ENCODE results near the gene MTSS2. TPM values are rescaled to one million over a fixed set of nuclear protein-coding genes. Genes with fewer than 3 reads are reported as not detected.

MTSS2 gene
- total and polyA plus RNA-seq, 2 of the 8 experiments (the other 6 are each of a cell fraction or from before 2014, with no cell fraction given): 23.3 to 36.7 TPM

GRCh38 chr16:70721202-70721963 lies 35.5 kb upstream of the MTSS2 start:
- H2BK20ac ChIP-seq (ENCODE audit: low read length): no peak overlapping the region
- H3K27me3 ChIP-seq (replicated peaks in 1 of 4; ENCODE audit: control insufficient read depth in 3 of 4, extremely low read depth in 1 of 4, insufficient read depth in 3 of 4, low read length in 3 of 4): no peaks in the 10 kb centered on the region
- no peak overlapping the region for H2BK5ac ChIP-seq (ENCODE audit: low read depth, low read length)
- peaks cover 0 to 10% (median 1%) of the 10 kb centered on the region in 4 experiments; a peak in 1 of 8 replicates for H3K36me3 ChIP-seq (ENCODE audit: control insufficient read depth in 2 of 4, insufficient read depth in 4 of 4, low read length in 3 of 4)
- no peak overlapping the region for H3K4ac ChIP-seq (replicated peaks; ENCODE audit: insufficient read length, low read depth, low read length)
- FAIRE-seq: no peak
- WGBS, 2 experiments (ENCODE audit: extremely low coverage in 1 of 2, insufficient coverage in 1 of 2, insufficient read length in 1 of 2, insufficient replicate concordance in 2 of 2, low coverage in 1 of 2, low lambda C conversion rate in 2 of 2, missing lambda C conversion rate in 1 of 2): 78 to 100% methylated on average over 2 to 18 of the region's 18 CpGs
- H2BK12ac ChIP-seq (ENCODE audit: low read depth, low read length): no peak overlapping the region
- no peak overlapping the region for H3K27ac ChIP-seq (ENCODE audit: low read depth, low read length)
- CTCF ChIA-PET (ENCODE audit: partially characterized antibody): interaction anchor here (0.6 to 4.0 kb wide), 6 partner anchors 14 to 991 kb away, joined by 3 to 14 read pairs (median 5); no protein-coding TSS in a partner anchor
- H4K20me1 ChIP-seq (replicated peaks in 1 of 2; ENCODE audit: control insufficient read depth in 1 of 2, insufficient read depth in 2 of 2, low read length in 2 of 2): no peaks in the 10 kb centered on the region
- no peak for DNase-seq (ENCODE audit: low read depth in 1 of 2, low spot score in 2 of 2)
- H3K4me3 ChIP-seq (ENCODE audit: extremely low read depth in 1 of 4, insufficient read depth in 2 of 4, low read depth in 3 of 4, low read length in 4 of 4): no peak overlapping the region
- no peak overlapping the region for H2AK5ac ChIP-seq (ENCODE audit: low read depth, low read length)
- peaks cover 0 to 10% of the 10 kb centered on the region in 2 experiments; a peak in 2 of 4 replicates for H3K9me3 ChIP-seq (ENCODE audit: insufficient read depth in 2 of 2, low read depth in 1 of 2, low read length in 1 of 2)
- peaks cover 2% of the 10 kb centered on the region; the same call in 1 of the 2 replicates for H3K23me2 ChIP-seq (ENCODE audit: low read depth, low read length)
- H3K18ac ChIP-seq (ENCODE audit: extremely low read depth, low read length): no peak overlapping the region
- H3K4me2 ChIP-seq (ENCODE audit: insufficient read depth in 1 of 2, low read depth in 2 of 2, low read length in 2 of 2): no peak overlapping the region
- peaks cover 0 to 6% (median 2%) of the 10 kb centered on the region in 4 experiments; a peak in 1 of 7 replicates for H3K4me1 ChIP-seq (replicated peaks in 1 of 4; ENCODE audit: control insufficient read depth in 3 of 4, insufficient read depth in 4 of 4, low read length in 3 of 4)
- H3K56ac ChIP-seq (replicated peaks; ENCODE audit: insufficient read length, low read depth, low read length): no peak overlapping the region
- no peaks in the 10 kb centered on the region; the same call in 1 of the 2 replicates for H3K79me1 ChIP-seq (ENCODE audit: low read depth, low read length)
- no peak overlapping the region for H3K23ac ChIP-seq (ENCODE audit: insufficient read length)
- no peak overlapping the region for H3K14ac ChIP-seq (ENCODE audit: insufficient read length)
- H3K79me2 ChIP-seq (ENCODE audit: control insufficient read depth in 1 of 2, insufficient read depth in 2 of 2, low read length in 2 of 2): no peaks in the 10 kb centered on the region
- no peak overlapping the region for H4K8ac ChIP-seq (ENCODE audit: extremely low read depth, insufficient read depth, low read length)
- no peak overlapping the region for H4K91ac ChIP-seq (replicated peaks; ENCODE audit: insufficient read length, low read length)
- H2BK15ac ChIP-seq (ENCODE audit: low read length): no peak overlapping the region
- POLR2A ChIA-PET (ENCODE audit: partially characterized antibody): interaction anchor here (0.5 kb wide), 1 partner anchor 937 kb away, joined by 4 read pairs; no protein-coding TSS in a partner anchor
- no peak overlapping the region for H3K9ac ChIP-seq (replicated peaks in 1 of 4; ENCODE audit: extremely low read depth in 1 of 4, low read depth in 3 of 4, low read length in 3 of 4)
- no peak overlapping the region for H2AFZ ChIP-seq (ENCODE audit: low read length)
- no peak overlapping the region for H4K5ac ChIP-seq (ENCODE audit: insufficient read length, low read depth, low read length)
- H2BK120ac ChIP-seq (replicated peaks; ENCODE audit: low read depth, low read length): no peak overlapping the region
- TF ChIP-seq KDM5A (IDR thresholded peaks at IDR 0.05; ENCODE audit: low read length) (no peak), CBX5 (IDR thresholded peaks at IDR 0.05; ENCODE audit: low read depth, low read length) (no peak), RFX5 (IDR thresholded peaks at IDR 0.05; ENCODE audit: borderline replicate concordance, low read depth, low read length) (no peak), RBBP5 (IDR thresholded peaks at IDR 0.05; ENCODE audit: borderline replicate concordance, low read depth, low read length) (no peak), RAD21 (IDR thresholded peaks at IDR 0.05 in 1 of 2, conservative IDR thresholded peaks at IDR 0.05 in 1 of 2; ENCODE audit: low read depth in 2 of 2, low read length in 2 of 2) (no peak), SRF (IDR thresholded peaks at IDR 0.05; ENCODE audit: low read depth, low read length) (no peak), NANOG (IDR thresholded peaks at IDR 0.05; ENCODE audit: insufficient read depth, low read depth, low read length, poor library complexity, severe bottlenecking) (no peak)
- TF ChIP-seq, protein P1, sequence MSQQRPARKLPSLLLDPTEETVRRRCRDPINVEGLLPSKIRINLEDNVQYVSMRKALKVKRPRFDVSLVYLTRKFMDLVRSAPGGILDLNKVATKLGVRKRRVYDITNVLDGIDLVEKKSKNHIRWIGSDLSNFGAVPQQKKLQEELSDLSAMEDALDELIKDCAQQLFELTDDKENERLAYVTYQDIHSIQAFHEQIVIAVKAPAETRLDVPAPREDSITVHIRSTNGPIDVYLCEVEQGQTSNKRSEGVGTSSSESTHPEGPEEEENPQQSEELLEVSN (IDR thresholded peaks at IDR 0.05): no peak
- TF ChIP-seq, protein P2, sequence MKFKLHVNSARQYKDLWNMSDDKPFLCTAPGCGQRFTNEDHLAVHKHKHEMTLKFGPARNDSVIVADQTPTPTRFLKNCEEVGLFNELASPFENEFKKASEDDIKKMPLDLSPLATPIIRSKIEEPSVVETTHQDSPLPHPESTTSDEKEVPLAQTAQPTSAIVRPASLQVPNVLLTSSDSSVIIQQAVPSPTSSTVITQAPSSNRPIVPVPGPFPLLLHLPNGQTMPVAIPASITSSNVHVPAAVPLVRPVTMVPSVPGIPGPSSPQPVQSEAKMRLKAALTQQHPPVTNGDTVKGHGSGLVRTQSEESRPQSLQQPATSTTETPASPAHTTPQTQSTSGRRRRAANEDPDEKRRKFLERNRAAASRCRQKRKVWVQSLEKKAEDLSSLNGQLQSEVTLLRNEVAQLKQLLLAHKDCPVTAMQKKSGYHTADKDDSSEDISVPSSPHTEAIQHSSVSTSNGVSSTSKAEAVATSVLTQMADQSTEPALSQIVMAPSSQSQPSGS (IDR thresholded peaks at IDR 0.05; ENCODE audit: low read length): no peak

Data from H1 (cell line).